ENCODE results near the gene C1orf198.

The C1orf198 gene

GRCh38 chr1:230818367-230818766, 50.0 kb downstream of the C1orf198 start:
- TF ChIP-seq CTCF (conservative IDR thresholded peaks at IDR 0.05; ENCODE audit: control insufficient read depth, insufficient read depth, low read depth, low read length), result no peak
- DNase-seq (ENCODE audit: low read depth), result peak; percentile 33
- no peak overlapping the region for H3K4me3 ChIP-seq (ENCODE audit: control insufficient read depth, low read depth, low read length)

GRCh38 chr1:230816018-230816417, 52.3 kb downstream of the C1orf198 start:
- no peak overlapping the region for H3K4me3 ChIP-seq (ENCODE audit: control insufficient read depth, low read depth, low read length)
- no peak for TF ChIP-seq CTCF (conservative IDR thresholded peaks at IDR 0.05; ENCODE audit: control insufficient read depth, insufficient read depth, low read depth, low read length)

GRCh38 chr1:230814949-230815692, 53.2 kb downstream of the C1orf198 start:
- TF ChIP-seq CTCF (conservative IDR thresholded peaks at IDR 0.05; ENCODE audit: control insufficient read depth, insufficient read depth, low read depth, low read length), result no peak
- no peak overlapping the region for H3K4me3 ChIP-seq (ENCODE audit: control insufficient read depth, low read depth, low read length)
- no peak for DNase-seq (ENCODE audit: low read depth)

More at GRCh38 chr1:230816018-230816417, 52.3 kb downstream of the C1orf198 start:
- DNase-seq (ENCODE audit: low read depth), result no peak

- TF ChIP-seq CTCF (conservative IDR thresholded peaks at IDR 0.05; ENCODE audit: control insufficient read depth, insufficient read depth, low read depth, low read length), result no peak
- no peak overlapping the region for H3K4me3 ChIP-seq (ENCODE audit: control insufficient read depth, low read depth, low read length)
- no peak for DNase-seq (ENCODE audit: low read depth)
These were observed 55.8 kb downstream of the C1orf198 start for GRCh38 chr1:230812568-230812967.

GRCh38 chr1:230809256-230809990, 58.9 kb downstream of the C1orf198 start:
- no peak for DNase-seq (ENCODE audit: low read depth)
- TF ChIP-seq CTCF (conservative IDR thresholded peaks at IDR 0.05; ENCODE audit: control insufficient read depth, insufficient read depth, low read depth, low read length), result no peak
- no peak overlapping the region for H3K4me3 ChIP-seq (ENCODE audit: control insufficient read depth, low read depth, low read length)

- no peak for TF ChIP-seq CTCF (conservative IDR thresholded peaks at IDR 0.05; ENCODE audit: control insufficient read depth, insufficient read depth, low read depth, low read length)
These were observed 59.9 kb downstream of the C1orf198 start for GRCh38 chr1:230808281-230808872.

More at GRCh38 chr1:230808281-230808872, 59.9 kb downstream of the C1orf198 start:
- peak; percentile 60 for DNase-seq (ENCODE audit: low read depth)
- H3K4me3 ChIP-seq (ENCODE audit: control insufficient read depth, low read depth, low read length), result no peak overlapping the region
